Measurements from ENCODE around the gene CPB2. TPM values are rescaled to one million over a fixed set of nuclear protein-coding genes. Genes with fewer than 3 reads are reported as not detected.

Gene CPB2
- total and polyA plus RNA-seq, 4 donors: 175 to 997 (median 504) TPM

DNA sequence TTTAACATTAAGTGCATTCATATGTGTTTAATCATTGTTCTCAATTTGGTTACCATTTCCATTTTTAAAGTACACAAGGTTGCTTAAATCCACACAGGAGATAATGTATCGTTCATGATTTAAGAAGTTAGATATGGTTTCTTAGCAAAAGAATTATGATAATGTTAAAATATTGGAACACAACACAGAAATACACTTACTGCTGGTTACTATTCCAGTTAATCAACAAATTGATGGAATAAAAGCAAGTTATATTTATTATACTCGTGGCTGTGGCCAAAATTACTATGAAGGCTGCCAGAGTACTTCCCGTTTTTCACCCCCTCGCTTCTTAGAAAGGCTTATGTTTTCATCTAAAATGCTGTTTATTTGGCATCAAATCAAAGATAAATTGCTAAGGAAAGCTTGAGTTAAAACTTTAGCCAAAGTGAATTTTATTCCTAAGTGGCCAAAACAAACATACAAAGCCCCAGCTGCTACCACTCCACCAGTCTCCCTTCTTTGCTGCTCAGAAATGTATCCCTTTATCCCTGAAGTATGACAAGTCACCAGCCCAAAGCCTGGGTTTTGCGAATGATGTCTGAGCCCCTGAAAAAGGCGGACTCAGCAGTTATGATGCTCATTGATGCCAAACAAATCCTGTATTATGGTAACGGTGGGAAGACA lies 49.4 kb upstream of the CPB2 start:
- Histone ChIP-seq H3K36me3 (ENCODE audit: control insufficient read depth in 4 of 4, insufficient read depth in 3 of 4, low read depth in 1 of 4, low read length in 3 of 4) (peaks cover 0 to 10% (median 0%) of the 10 kb centered on the region in 4 donors), H3K27me3 (ENCODE audit: control insufficient read depth in 4 of 4, insufficient read depth in 4 of 4, low read length in 3 of 4) (no peaks in the 10 kb centered on the region), H3K4me3 (ENCODE audit: low read depth in 1 of 3, low read length in 3 of 3) (no peak overlapping the region), H3K27ac (ENCODE audit: low read depth in 1 of 2, low read length in 2 of 2) (no peak overlapping the region), H3K9me3 (ENCODE audit: control insufficient read depth in 4 of 4, low read length in 3 of 4) (no peaks in the 10 kb centered on the region), H3K4me1 (ENCODE audit: control insufficient read depth in 4 of 4, insufficient read depth in 4 of 4, low read length in 3 of 4) (peaks cover 0 to 9% (median 0%) of the 10 kb centered on the region in 4 donors), H3K9ac (ENCODE audit: low read depth in 1 of 2, low read length in 2 of 2) (no peak overlapping the region)
- WGBS: 63% methylated on average over 7 of the region's 7 CpGs
- TF ChIP-seq GABPA (IDR thresholded peaks at IDR 0.05 in 1 of 2, conservative IDR thresholded peaks at IDR 0.05 in 1 of 2) (no peak), HNF4G (IDR thresholded peaks at IDR 0.05) (no peak), NR2F2 (IDR thresholded peaks at IDR 0.05) (no peak), SP1 (IDR thresholded peaks at IDR 0.05) (no peak), TAF1 (conservative IDR thresholded peaks at IDR 0.05) (no peak), FOXA2 (IDR thresholded peaks at IDR 0.05) (no peak), FOXA1 (IDR thresholded peaks at IDR 0.05) (no peak), RAD21 (IDR thresholded peaks at IDR 0.05) (no peak), RXRA (IDR thresholded peaks at IDR 0.05) (no peak), EGR1 (IDR thresholded peaks at IDR 0.05; ENCODE audit: low read depth in 2 of 2) (no peak), HNF4A (conservative IDR thresholded peaks at IDR 0.05) (no peak), JUND (IDR thresholded peaks at IDR 0.05) (no peak), YY1 (IDR thresholded peaks at IDR 0.05) (no peak)
- TF ChIP-seq, protein P1, sequence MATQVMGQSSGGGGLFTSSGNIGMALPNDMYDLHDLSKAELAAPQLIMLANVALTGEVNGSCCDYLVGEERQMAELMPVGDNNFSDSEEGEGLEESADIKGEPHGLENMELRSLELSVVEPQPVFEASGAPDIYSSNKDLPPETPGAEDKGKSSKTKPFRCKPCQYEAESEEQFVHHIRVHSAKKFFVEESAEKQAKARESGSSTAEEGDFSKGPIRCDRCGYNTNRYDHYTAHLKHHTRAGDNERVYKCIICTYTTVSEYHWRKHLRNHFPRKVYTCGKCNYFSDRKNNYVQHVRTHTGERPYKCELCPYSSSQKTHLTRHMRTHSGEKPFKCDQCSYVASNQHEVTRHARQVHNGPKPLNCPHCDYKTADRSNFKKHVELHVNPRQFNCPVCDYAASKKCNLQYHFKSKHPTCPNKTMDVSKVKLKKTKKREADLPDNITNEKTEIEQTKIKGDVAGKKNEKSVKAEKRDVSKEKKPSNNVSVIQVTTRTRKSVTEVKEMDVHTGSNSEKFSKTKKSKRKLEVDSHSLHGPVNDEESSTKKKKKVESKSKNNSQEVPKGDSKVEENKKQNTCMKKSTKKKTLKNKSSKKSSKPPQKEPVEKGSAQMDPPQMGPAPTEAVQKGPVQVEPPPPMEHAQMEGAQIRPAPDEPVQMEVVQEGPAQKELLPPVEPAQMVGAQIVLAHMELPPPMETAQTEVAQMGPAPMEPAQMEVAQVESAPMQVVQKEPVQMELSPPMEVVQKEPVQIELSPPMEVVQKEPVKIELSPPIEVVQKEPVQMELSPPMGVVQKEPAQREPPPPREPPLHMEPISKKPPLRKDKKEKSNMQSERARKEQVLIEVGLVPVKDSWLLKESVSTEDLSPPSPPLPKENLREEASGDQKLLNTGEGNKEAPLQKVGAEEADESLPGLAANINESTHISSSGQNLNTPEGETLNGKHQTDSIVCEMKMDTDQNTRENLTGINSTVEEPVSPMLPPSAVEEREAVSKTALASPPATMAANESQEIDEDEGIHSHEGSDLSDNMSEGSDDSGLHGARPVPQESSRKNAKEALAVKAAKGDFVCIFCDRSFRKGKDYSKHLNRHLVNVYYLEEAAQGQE (IDR thresholded peaks at IDR 0.05): no peak
- TF ChIP-seq, protein P2, sequence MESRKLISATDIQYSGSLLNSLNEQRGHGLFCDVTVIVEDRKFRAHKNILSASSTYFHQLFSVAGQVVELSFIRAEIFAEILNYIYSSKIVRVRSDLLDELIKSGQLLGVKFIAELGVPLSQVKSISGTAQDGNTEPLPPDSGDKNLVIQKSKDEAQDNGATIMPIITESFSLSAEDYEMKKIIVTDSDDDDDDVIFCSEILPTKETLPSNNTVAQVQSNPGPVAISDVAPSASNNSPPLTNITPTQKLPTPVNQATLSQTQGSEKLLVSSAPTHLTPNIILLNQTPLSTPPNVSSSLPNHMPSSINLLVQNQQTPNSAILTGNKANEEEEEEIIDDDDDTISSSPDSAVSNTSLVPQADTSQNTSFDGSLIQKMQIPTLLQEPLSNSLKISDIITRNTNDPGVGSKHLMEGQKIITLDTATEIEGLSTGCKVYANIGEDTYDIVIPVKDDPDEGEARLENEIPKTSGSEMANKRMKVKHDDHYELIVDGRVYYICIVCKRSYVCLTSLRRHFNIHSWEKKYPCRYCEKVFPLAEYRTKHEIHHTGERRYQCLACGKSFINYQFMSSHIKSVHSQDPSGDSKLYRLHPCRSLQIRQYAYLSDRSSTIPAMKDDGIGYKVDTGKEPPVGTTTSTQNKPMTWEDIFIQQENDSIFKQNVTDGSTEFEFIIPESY (IDR thresholded peaks at IDR 0.05): no peak
- TF ChIP-seq, protein P3, sequence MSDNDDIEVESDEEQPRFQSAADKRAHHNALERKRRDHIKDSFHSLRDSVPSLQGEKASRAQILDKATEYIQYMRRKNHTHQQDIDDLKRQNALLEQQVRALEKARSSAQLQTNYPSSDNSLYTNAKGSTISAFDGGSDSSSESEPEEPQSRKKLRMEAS (IDR thresholded peaks at IDR 0.05): no peak
- TF ChIP-seq, protein P4, sequence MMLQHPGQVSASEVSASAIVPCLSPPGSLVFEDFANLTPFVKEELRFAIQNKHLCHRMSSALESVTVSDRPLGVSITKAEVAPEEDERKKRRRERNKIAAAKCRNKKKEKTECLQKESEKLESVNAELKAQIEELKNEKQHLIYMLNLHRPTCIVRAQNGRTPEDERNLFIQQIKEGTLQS (IDR thresholded peaks at IDR 0.05): no peak
- TF ChIP-seq, protein P5, sequence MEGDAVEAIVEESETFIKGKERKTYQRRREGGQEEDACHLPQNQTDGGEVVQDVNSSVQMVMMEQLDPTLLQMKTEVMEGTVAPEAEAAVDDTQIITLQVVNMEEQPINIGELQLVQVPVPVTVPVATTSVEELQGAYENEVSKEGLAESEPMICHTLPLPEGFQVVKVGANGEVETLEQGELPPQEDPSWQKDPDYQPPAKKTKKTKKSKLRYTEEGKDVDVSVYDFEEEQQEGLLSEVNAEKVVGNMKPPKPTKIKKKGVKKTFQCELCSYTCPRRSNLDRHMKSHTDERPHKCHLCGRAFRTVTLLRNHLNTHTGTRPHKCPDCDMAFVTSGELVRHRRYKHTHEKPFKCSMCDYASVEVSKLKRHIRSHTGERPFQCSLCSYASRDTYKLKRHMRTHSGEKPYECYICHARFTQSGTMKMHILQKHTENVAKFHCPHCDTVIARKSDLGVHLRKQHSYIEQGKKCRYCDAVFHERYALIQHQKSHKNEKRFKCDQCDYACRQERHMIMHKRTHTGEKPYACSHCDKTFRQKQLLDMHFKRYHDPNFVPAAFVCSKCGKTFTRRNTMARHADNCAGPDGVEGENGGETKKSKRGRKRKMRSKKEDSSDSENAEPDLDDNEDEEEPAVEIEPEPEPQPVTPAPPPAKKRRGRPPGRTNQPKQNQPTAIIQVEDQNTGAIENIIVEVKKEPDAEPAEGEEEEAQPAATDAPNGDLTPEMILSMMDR (IDR thresholded peaks at IDR 0.05; ENCODE audit: low read depth, low read length, missing input control): no peak
- DNase-seq (ENCODE audit: low spot score): no peak

All from liver (tissue), 9 donors.